H54 (cell line): ENCODE measurements around the gene MED28.

Experiments used
- DNase-seq: peaks from one replicate; pipeline ENCODE4 v3.0.0; 2011; ENCODE audit warnings: low spot score, mixed read lengths; ENCODE audit not compliant: insufficient read length
- FAIRE-seq: peaks from 3 replicates; lab custom pipeline; 2011; peaks lifted over from hg19 to GRCh38; lab: Jason Lieb, UNC
- POLR2A ChIP-seq: IDR thresholded peaks from 2 replicates; pipeline ENCODE4 v1.6.1; 2011; ENCODE audit warnings: low read depth, mild to moderate bottlenecking, low read length

The MED28 gene

GRCh38 chr4:17587094-17587822 is 27.2 kb upstream of the MED28 start:
- FAIRE-seq = no peak
- no peak for TF ChIP-seq POLR2A
- no peak for DNase-seq

GRCh38 chr4:17589355-17589754 is 25.1 kb upstream of the MED28 start:
- no peak for TF ChIP-seq POLR2A
- FAIRE-seq (no peak), DNase-seq (no peak)

- no peak for TF ChIP-seq POLR2A
- FAIRE-seq = no peak
- DNase-seq = no peak
Observed at GRCh38 chr4:17595471-17596005, 18.9 kb upstream of the MED28 start.

- FAIRE-seq = no peak
- DNase-seq = no peak
- TF ChIP-seq POLR2A = no peak
Observed at GRCh38 chr4:17597517-17597916, 16.9 kb upstream of the MED28 start.

GRCh38 chr4:17599826-17600225 is 14.6 kb upstream of the MED28 start:
- FAIRE-seq (no peak), DNase-seq (no peak)
- TF ChIP-seq POLR2A = no peak

- TF ChIP-seq POLR2A = no peak
- DNase-seq (no peak), FAIRE-seq (no peak)
Observed at GRCh38 chr4:17605236-17605635, 9.2 kb upstream of the MED28 start.

- DNase-seq = peak; percentile 19
- no peak for TF ChIP-seq POLR2A
- no peak for FAIRE-seq
Observed at GRCh38 chr4:17613761-17614415, 553 bp upstream of the MED28 start.

- DNase-seq = no peak
- no peak for FAIRE-seq
- TF ChIP-seq POLR2A = no peak
Observed at GRCh38 chr4:17616283-17616682, 1.8 kb downstream of the MED28 start.

GRCh38 chr4:17618926-17619325 is 4.5 kb downstream of the MED28 start:
- no peak for TF ChIP-seq POLR2A
- DNase-seq (no peak), FAIRE-seq (no peak)

GRCh38 chr4:17619416-17620105 is 5.1 kb downstream of the MED28 start:
- no peak for TF ChIP-seq POLR2A
- FAIRE-seq = no peak
- DNase-seq = no peak

GRCh38 chr4:17623451-17624001 is 9.1 kb downstream of the MED28 start:
- DNase-seq (no peak), FAIRE-seq (no peak)
- TF ChIP-seq POLR2A = no peak

GRCh38 chr4:17624821-17625220 is 10.4 kb downstream of the MED28 start:
- DNase-seq (no peak), FAIRE-seq (no peak)
- no peak for TF ChIP-seq POLR2A

- FAIRE-seq = no peak
- no peak for TF ChIP-seq POLR2A
- DNase-seq = no peak
Observed at GRCh38 chr4:17630228-17630627, 15.8 kb downstream of the MED28 start.

- no peak for DNase-seq
- FAIRE-seq = no peak
- no peak for TF ChIP-seq POLR2A
Observed at GRCh38 chr4:17633600-17633999, 19.2 kb downstream of the MED28 start.

- FAIRE-seq = no peak
- no peak for DNase-seq
- TF ChIP-seq POLR2A = no peak
Observed at GRCh38 chr4:17635056-17635455, 20.6 kb downstream of the MED28 start.
